Measurements from ENCODE around the gene NKX3-2.

NKX3-2 gene

GRCh38 chr4:13543839-13544605 is at the start of gene NKX3-2:
Gene NKX3-2 (minus strand): TSS chr4:13544508. CDS start chr4:13544414, 94 bp downstream.
- TF ChIP-seq CTCF (conservative IDR thresholded peaks at IDR 0.05; ENCODE audit: low read depth): no peak
- ChIA-PET POLR2A (ENCODE audit: low non-redundant PET) (no interaction called here), CTCF (no interaction called here)
- no peak within 1 kb of the TSS for H3K27ac ChIP-seq
- no peak for DNase-seq (ENCODE audit: low spot score)

GRCh38 chr4:13592220-13592619 is 47.9 kb upstream of the NKX3-2 start:
- no peak for TF ChIP-seq CTCF (conservative IDR thresholded peaks at IDR 0.05; ENCODE audit: low read depth)
- POLR2A ChIA-PET (ENCODE audit: low non-redundant PET): no interaction called here
- CTCF ChIA-PET: no interaction called here
- DNase-seq (ENCODE audit: low spot score): no peak
- H3K27ac ChIP-seq: no peak overlapping the region

- no peak for DNase-seq (ENCODE audit: low spot score)
- no peak for TF ChIP-seq CTCF (conservative IDR thresholded peaks at IDR 0.05; ENCODE audit: low read depth)
- H3K27ac ChIP-seq: no peak overlapping the region
- ChIA-PET POLR2A (ENCODE audit: low non-redundant PET) (no interaction called here), CTCF (no interaction called here)
Measured at GRCh38 chr4:13590766-13591165, 46.5 kb upstream of the NKX3-2 start.

- TF ChIP-seq CTCF (conservative IDR thresholded peaks at IDR 0.05; ENCODE audit: low read depth): no peak
- no peak overlapping the region for H3K27ac ChIP-seq
- POLR2A ChIA-PET (ENCODE audit: low non-redundant PET): no interaction called here
- CTCF ChIA-PET: no interaction called here
- no peak for DNase-seq (ENCODE audit: low spot score)
Measured at GRCh38 chr4:13588954-13589353, 44.6 kb upstream of the NKX3-2 start.

GRCh38 chr4:13584481-13584880 is 40.2 kb upstream of the NKX3-2 start:
- CTCF ChIA-PET: no interaction called here
- POLR2A ChIA-PET (ENCODE audit: low non-redundant PET): no interaction called here
- TF ChIP-seq CTCF (conservative IDR thresholded peaks at IDR 0.05; ENCODE audit: low read depth): no peak
- no peak overlapping the region for H3K27ac ChIP-seq
- DNase-seq (ENCODE audit: low spot score): no peak

GRCh38 chr4:13580036-13580435 is 35.7 kb upstream of the NKX3-2 start:
- no peak for DNase-seq (ENCODE audit: low spot score)
- ChIA-PET POLR2A (ENCODE audit: low non-redundant PET) (no interaction called here), CTCF (no interaction called here)
- H3K27ac ChIP-seq: no peak overlapping the region
- TF ChIP-seq CTCF (conservative IDR thresholded peaks at IDR 0.05; ENCODE audit: low read depth): no peak

Measured in RWPE1 (cell line).